SK-N-SH (cell line): ENCODE data around the gene WBP2NL. TPM values are rescaled to one million over a fixed set of nuclear protein-coding genes. Genes with fewer than 3 reads are reported as not detected.

Experiments used
- CTCF ChIA-PET: fragments of 300-600, 350-600 bp; formaldehyde crosslinking; extraction: SDS; loops from one replicate; lab custom pipeline; 2021; lab: Yijun Ruan, JAX
- POLR2A ChIA-PET: fragments of 350-600 bp; sonication (Branson Sonifier 250); formaldehyde crosslinking; extraction: SDS; loops from one replicate; lab custom pipeline; 2020; ENCODE audit warnings: antibody characterized with exemption, inconsistent platforms; lab: Yijun Ruan, JAX
- DNase-seq: peaks from one replicate; pipeline ENCODE4 v3.0.0; 2012
- H2AFZ ChIP-seq: fragments of 200-600 bp; sonication (generic); 2 replicates; pipeline ENCODE4 v1.8.1; 2016; ENCODE audit warnings: antibody characterized with exemption, mild to moderate bottlenecking, low read depth
- H3F3A ChIP-seq: fragments of 200-600 bp; sonication (generic); replicated peaks from 2 replicates; pipeline ENCODE3; 2016; ENCODE audit warnings: antibody characterized with exemption, mild to moderate bottlenecking; ENCODE audit not compliant: insufficient read depth
- H3K27ac ChIP-seq, 2 experiments: fragments of 200-500 bp in 1 of 2; fragments of 200-600 bp in 1 of 2; sonication (Bioruptor generic) in 1 of 2; sonication (generic), shearing (Covaris generic) in 1 of 2; 2 replicates each; pipeline versions ENCODE4 v1.5.1 to v1.6.1; 2014 to 2016; ENCODE audit warnings: low read depth in 2 of 2, inconsistent platforms in 1 of 2, low read length in 1 of 2, mild to moderate bottlenecking in 1 of 2, mixed read lengths in 1 of 2
- H3K27me3 ChIP-seq: fragments of 200-600 bp; sonication (generic), shearing (Covaris generic); 2 replicates; pipeline ENCODE4 v1.6.1; 2016; ENCODE audit warnings: mixed run types; ENCODE audit not compliant: insufficient read depth
- H3K36me3 ChIP-seq, 2 experiments: fragments of 200-500 bp in 1 of 2; fragments of 200-600 bp in 1 of 2; sonication (Bioruptor generic) in 1 of 2; sonication (generic) in 1 of 2; replicated peaks in 1 of 2; 2 replicates each; pipeline versions ENCODE3 to v1.5.1; 2014 to 2016; ENCODE audit warnings: low read length in 1 of 2, mild to moderate bottlenecking in 1 of 2; ENCODE audit not compliant: insufficient read depth in 2 of 2, control insufficient read depth in 1 of 2
- H3K4me1 ChIP-seq, 2 experiments: fragments of 200-500 bp in 1 of 2; fragments of 200-600 bp in 1 of 2; sonication (Bioruptor generic) in 1 of 2; sonication (generic), shearing (Covaris generic) in 1 of 2; 2 replicates each; pipeline versions ENCODE4 v1.5.1 to v1.6.1; 2014 to 2016; ENCODE audit warnings: low read depth in 1 of 2, low read length in 1 of 2, mixed run types in 1 of 2; ENCODE audit not compliant: insufficient read depth in 2 of 2, control insufficient read depth in 1 of 2
- H3K4me2 ChIP-seq: fragments of 200-600 bp; sonication (generic), shearing (Covaris generic); 2 replicates; pipeline ENCODE4 v1.6.1; 2017; ENCODE audit warnings: mixed run types
- H3K4me3 ChIP-seq, 2 experiments: fragments of 200-500 bp in 1 of 2; fragments of 200-600 bp in 1 of 2; sonication (Bioruptor generic) in 1 of 2; sonication (generic), shearing (Covaris generic) in 1 of 2; 2 replicates each; pipeline versions ENCODE4 v1.5.1 to v1.8.1; 2014 to 2016; ENCODE audit warnings: low read depth in 2 of 2, inconsistent platforms in 1 of 2, low read length in 1 of 2, mild to moderate bottlenecking in 1 of 2, mixed read lengths in 1 of 2, moderate library complexity in 1 of 2
- H3K79me2 ChIP-seq: fragments of 200-600 bp; sonication (generic); 2 replicates; pipeline ENCODE4 v1.8.1; 2017; ENCODE audit warnings: mild to moderate bottlenecking; ENCODE audit not compliant: insufficient read depth
- H3K9ac ChIP-seq: fragments of 200-600 bp; sonication (generic); 2 replicates; pipeline ENCODE4 v1.6.1; 2017; ENCODE audit warnings: mixed run types
- H3K9me2 ChIP-seq: fragments of 200-600 bp; sonication (generic); 2 replicates; pipeline ENCODE4 v1.6.1; 2017; ENCODE audit warnings: mixed run types
- H3K9me3 ChIP-seq: fragments of 200-600 bp; sonication (generic); 2 replicates; pipeline ENCODE4 v1.6.1; 2017; ENCODE audit warnings: mixed run types, mild to moderate bottlenecking, moderate library complexity
- H4K20me1 ChIP-seq: fragments of 200-600 bp; sonication (generic); 2 replicates; pipeline ENCODE4 v1.6.1; 2017; ENCODE audit warnings: mild to moderate bottlenecking, mixed run types; ENCODE audit not compliant: insufficient read depth
- CTCF ChIP-seq: fragments of 200-600 bp; sonication (generic); IDR thresholded peaks from 2 replicates; pipeline ENCODE4 v1.6.1; 2017; ENCODE audit warnings: antibody characterized with exemption, mild to moderate bottlenecking, moderate library complexity
- ELF1 ChIP-seq: IDR thresholded peaks from 2 replicates; pipeline ENCODE4 v1.4.0; 2012
- EP300 ChIP-seq, 2 experiments: IDR thresholded peaks; 2 replicates each; pipeline versions ENCODE4 v1.4.0 to v1.6.1; 2012; ENCODE audit warnings: borderline replicate concordance in 1 of 2, low read depth in 1 of 2, low read length in 1 of 2
- EZH2phosphoT487 ChIP-seq: fragments of 200-600 bp; sonication (generic); IDR thresholded peaks from 2 replicates; pipeline ENCODE4 v1.6.1; 2017; ENCODE audit warnings: low read depth, mixed run types, mild to moderate bottlenecking, antibody characterized with exemption, moderate library complexity, borderline replicate concordance
- FOXJ3 ChIP-seq: sonication (generic); formaldehyde crosslinking; IDR thresholded peaks from 2 replicates; pipeline ENCODE4 v1.5.1; 2020; ENCODE audit warnings: mild to moderate bottlenecking, missing genetic modification reagents
- FOXM1 ChIP-seq: IDR thresholded peaks from 2 replicates; pipeline ENCODE4 v1.4.0; 2012; ENCODE audit warnings: low read depth, mild to moderate bottlenecking
- JUND ChIP-seq: IDR thresholded peaks from 2 replicates; pipeline ENCODE4 v1.4.0; 2012
- NFIC ChIP-seq: IDR thresholded peaks from 2 replicates; pipeline ENCODE4 v1.4.0; 2012; ENCODE audit warnings: borderline replicate concordance
- PBX3 ChIP-seq: IDR thresholded peaks from 2 replicates; pipeline ENCODE4; 2012
- POLR2AphosphoS5 ChIP-seq: IDR thresholded peaks from 2 replicates; pipeline ENCODE4 v1.6.1; 2012; ENCODE audit warnings: low read depth, low read length
- RAD21 ChIP-seq: IDR thresholded peaks from 2 replicates; pipeline ENCODE4 v1.6.1; 2012; ENCODE audit warnings: mild to moderate bottlenecking, low read length
- RXRA ChIP-seq: IDR thresholded peaks from 2 replicates; pipeline ENCODE4 v1.4.0; 2012; ENCODE audit warnings: low read depth, mild to moderate bottlenecking, borderline replicate concordance
- TAF1 ChIP-seq: IDR thresholded peaks from 2 replicates; pipeline ENCODE4 v1.6.1; 2012; ENCODE audit warnings: low read depth, mild to moderate bottlenecking, low read length, moderate library complexity, borderline replicate concordance
- TCF12 ChIP-seq: IDR thresholded peaks from 2 replicates; pipeline ENCODE4 v1.4.0; 2012
- USF1 ChIP-seq: IDR thresholded peaks from 2 replicates; pipeline ENCODE4 v1.4.0; 2012; ENCODE audit warnings: low read depth, borderline replicate concordance
- WGBS: methylation state at CpG from one replicate; pipeline ENCODE4 v1.1.6; 2017; ENCODE audit warnings: low lambda C conversion rate; 5-methylcytosine and 5-hydroxymethylcytosine counted together
- polyA plus RNA-seq, 3 experiments: library from polyadenylated mRNA; depleted of rRNA; stranded (reverse); fragments of >200 nt; gene quantifications; 2 replicates each; pipeline ENCODE4 v1.2.3, GENCODE V29; 2012

Gene WBP2NL
- polyA plus RNA-seq, 1 of the 3 experiments (the other 2 are of a cell fraction), result 0.07 TPM

GRCh38 chr22:41989246-41989645 lies 9.3 kb upstream of the WBP2NL start:
- no peaks in the 10 kb centered on the region for H3K9me3 ChIP-seq
- no peaks in the 10 kb centered on the region for H3F3A ChIP-seq
- no peaks in the 10 kb centered on the region for H3K4me1 ChIP-seq
- H3K4me3 ChIP-seq, result no peak overlapping the region
- H3K4me2 ChIP-seq, result no peak overlapping the region
- ChIA-PET CTCF (interaction anchor here (1.1 kb wide), 1 partner anchor 24 kb away, joined by 3 read pairs; no protein-coding TSS in a partner anchor), POLR2A (no interaction called here)
- no peaks in the 10 kb centered on the region for H3K79me2 ChIP-seq
- no peaks in the 10 kb centered on the region for H3K9me2 ChIP-seq
- H2AFZ ChIP-seq, result no peak overlapping the region
- no peak overlapping the region for H3K27ac ChIP-seq
- no peaks in the 10 kb centered on the region for H3K27me3 ChIP-seq
- WGBS, result 78% methylated on average over 3 of the region's 4 CpGs
- TF ChIP-seq RXRA (no peak), NFIC (no peak), POLR2AphosphoS5 (no peak), EP300 (IDR thresholded peaks at IDR 0.05; ENCODE audit: borderline replicate concordance in 1 of 2, low read depth in 1 of 2, low read length in 1 of 2) (no peak), USF1 (no peak), RAD21 (no peak), TAF1 (no peak), JUND (no peak), FOXJ3 (CRISPR knock-in tag) (no peak), FOXM1 (no peak), EZH2phosphoT487 (no peak), PBX3 (no peak), ELF1 (no peak)
- H4K20me1 ChIP-seq, result no peaks in the 10 kb centered on the region
- H3K36me3 ChIP-seq, result no peaks in the 10 kb centered on the region
- DNase-seq, result no peak
- H3K9ac ChIP-seq, result no peak overlapping the region

- H3K4me1 ChIP-seq, result no peaks in the 10 kb centered on the region
- H3K4me2 ChIP-seq, result no peak overlapping the region
- POLR2A ChIA-PET, result no interaction called here
- H3K36me3 ChIP-seq, result no peaks in the 10 kb centered on the region
- no peaks in the 10 kb centered on the region for H3K27me3 ChIP-seq
- TF ChIP-seq TCF12, result no peak
- no peak for TF ChIP-seq CTCF
- WGBS, result 81% methylated on average over 3 of the region's 7 CpGs
- no peaks in the 10 kb centered on the region for H3K79me2 ChIP-seq
- CTCF ChIA-PET, result no interaction called here
- H4K20me1 ChIP-seq, result no peaks in the 10 kb centered on the region
- no peaks in the 10 kb centered on the region for H3K9me2 ChIP-seq
- no peak overlapping the region for H3K9ac ChIP-seq
- no peak for DNase-seq
- no peaks in the 10 kb centered on the region for H3F3A ChIP-seq
- H3K4me3 ChIP-seq, result no peak overlapping the region
- no peak overlapping the region for H2AFZ ChIP-seq
- H3K9me3 ChIP-seq, result no peaks in the 10 kb centered on the region
- H3K27ac ChIP-seq, result no peak overlapping the region
Measured at GRCh38 chr22:41991111-41991510, 7.5 kb upstream of the WBP2NL start.
